Measurements from ENCODE around the gene ZFP3.

Gene ZFP3

GRCh38 chr17:5097101-5097834 lies 19.0 kb downstream of the ZFP3 start:
- H3K9me3 ChIP-seq (ENCODE audit: low read depth, low read length), result peaks cover 11% of the 10 kb centered on the region; the same call in 1 of the 2 replicates
- no peak overlapping the region for H3K9ac ChIP-seq (ENCODE audit: insufficient read length)

GRCh38 chr17:5099271-5099670 lies 21.0 kb downstream of the ZFP3 start:
- no peak for DNase-seq (ENCODE audit: low read depth, low spot score)
- Histone ChIP-seq H3K27ac (no peak overlapping the region), H3K4me3 (no peak overlapping the region), H3K9ac (ENCODE audit: insufficient read length) (no peak overlapping the region), H3K9me3 (ENCODE audit: low read depth, low read length) (0 out of 2 replicates have a peak, but pooled peaks cover 2% of the 10 kb centered on the region), H3K36me3 (ENCODE audit: insufficient read depth, low read length) (no peaks in the 10 kb centered on the region)
- TF ChIP-seq EZH2 (IDR thresholded peaks at IDR 0.05), result no peak
- TF ChIP-seq POLR2AphosphoS5 (IDR thresholded peaks at IDR 0.05; ENCODE audit: borderline replicate concordance, low read depth, low read length), result no peak
- TF ChIP-seq FOXP2 (optimal IDR thresholded peaks at IDR 0.05; ENCODE audit: control extremely low read depth, extremely low read length, insufficient read depth), result no peak

More at GRCh38 chr17:5097101-5097834, 19.0 kb downstream of the ZFP3 start:
- TF ChIP-seq POLR2AphosphoS5 (IDR thresholded peaks at IDR 0.05; ENCODE audit: borderline replicate concordance, low read depth, low read length) (no peak), FOXP2 (optimal IDR thresholded peaks at IDR 0.05; ENCODE audit: control extremely low read depth, extremely low read length, insufficient read depth) (no peak), EZH2 (IDR thresholded peaks at IDR 0.05) (no peak)
- H3K27ac ChIP-seq, result no peak overlapping the region
- no peak for DNase-seq (ENCODE audit: low read depth, low spot score)
- H3K36me3 ChIP-seq (ENCODE audit: insufficient read depth, low read length), result no peaks in the 10 kb centered on the region; the same call in 1 of the 2 replicates
- peak overlapping the region; percentile 42 for H3K4me3 ChIP-seq

GRCh38 chr17:5100832-5101231 lies 22.6 kb downstream of the ZFP3 start:
- Histone ChIP-seq H3K9me3 (ENCODE audit: low read depth, low read length) (no peaks in the 10 kb centered on the region), H3K9ac (ENCODE audit: insufficient read length) (no peak overlapping the region), H3K4me3 (no peak overlapping the region), H3K36me3 (ENCODE audit: insufficient read depth, low read length) (peaks cover 6% of the 10 kb centered on the region), H3K27ac (no peak overlapping the region)
- no peak for DNase-seq (ENCODE audit: low read depth, low spot score)
- TF ChIP-seq EZH2 (IDR thresholded peaks at IDR 0.05) (no peak), POLR2AphosphoS5 (IDR thresholded peaks at IDR 0.05; ENCODE audit: borderline replicate concordance, low read depth, low read length) (no peak), FOXP2 (optimal IDR thresholded peaks at IDR 0.05; ENCODE audit: control extremely low read depth, extremely low read length, insufficient read depth) (no peak)

GRCh38 chr17:5110816-5111215 lies 32.5 kb downstream of the ZFP3 start:
- Histone ChIP-seq H3K9ac (ENCODE audit: insufficient read length) (peak overlapping the region; percentile 81), H3K27ac (no peak overlapping the region), H3K9me3 (ENCODE audit: low read depth, low read length) (0 out of 2 replicates have a peak, but pooled peaks cover 6% of the 10 kb centered on the region), H3K36me3 (ENCODE audit: insufficient read depth, low read length) (peaks cover 61% of the 10 kb centered on the region), H3K4me3 (peak overlapping the region; percentile 88)
- TF ChIP-seq FOXP2 (optimal IDR thresholded peaks at IDR 0.05; ENCODE audit: control extremely low read depth, extremely low read length, insufficient read depth) (no peak), EZH2 (IDR thresholded peaks at IDR 0.05) (no peak), POLR2AphosphoS5 (IDR thresholded peaks at IDR 0.05; ENCODE audit: borderline replicate concordance, low read depth, low read length) (no peak)
- DNase-seq (ENCODE audit: low read depth, low spot score), result no peak

- H3K9me3 ChIP-seq (ENCODE audit: low read depth, low read length), result 0 out of 2 replicates have a peak, but pooled peaks cover 6% of the 10 kb centered on the region
- H3K27ac ChIP-seq, result no peak within 1 kb of the TSS
- H3K4me3 ChIP-seq, result peak within 1 kb of the TSS; percentile 88
- H3K36me3 ChIP-seq (ENCODE audit: insufficient read depth, low read length), result peaks cover 53% of the 10 kb centered on the region
- peak; percentile 12 for DNase-seq (ENCODE audit: low read depth, low spot score)
- TF ChIP-seq FOXP2 (optimal IDR thresholded peaks at IDR 0.05; ENCODE audit: control extremely low read depth, extremely low read length, insufficient read depth), result no peak
- TF ChIP-seq POLR2AphosphoS5 (IDR thresholded peaks at IDR 0.05; ENCODE audit: borderline replicate concordance, low read depth, low read length), result peak; percentile 80; the same call in 1 of the 2 replicates
- H3K9ac ChIP-seq (ENCODE audit: insufficient read length), result peak within 1 kb of the TSS; percentile 81
Measured at GRCh38 chr17:5111402-5112204, 33.3 kb downstream of the ZFP3 start, which contains the start of gene ZNF232. TSS of gene ZNF232 (minus strand) at chr17:5111878. CDS start at chr17:5111822, 56 bp downstream.

GRCh38 chr17:5115673-5116651 lies 37.7 kb downstream of the ZFP3 start, which contains the start of gene USP6:
TSS of gene USP6 (plus strand) at chr17:5116032. CDS start at chr17:5130368, 14,336 bp downstream.
- peaks cover 12% of the 10 kb centered on the region; the same call in 1 of the 2 replicates for H3K36me3 ChIP-seq (ENCODE audit: insufficient read depth, low read length)
- H3K9ac ChIP-seq (ENCODE audit: insufficient read length), result no peak within 1 kb of the TSS
- no peak within 1 kb of the TSS for H3K4me3 ChIP-seq
- DNase-seq (ENCODE audit: low read depth, low spot score), result no peak
- TF ChIP-seq POLR2AphosphoS5 (IDR thresholded peaks at IDR 0.05; ENCODE audit: borderline replicate concordance, low read depth, low read length), result no peak
- TF ChIP-seq FOXP2 (optimal IDR thresholded peaks at IDR 0.05; ENCODE audit: control extremely low read depth, extremely low read length, insufficient read depth), result no peak
- TF ChIP-seq EZH2 (IDR thresholded peaks at IDR 0.05), result no peak
- no peak within 1 kb of the TSS for H3K27ac ChIP-seq
- no peaks in the 10 kb centered on the region for H3K9me3 ChIP-seq (ENCODE audit: low read depth, low read length)

GRCh38 chr17:5118219-5118618 lies 40.0 kb downstream of the ZFP3 start:
- H3K27ac ChIP-seq, result no peak overlapping the region
- no peak overlapping the region for H3K4me3 ChIP-seq
- TF ChIP-seq FOXP2 (optimal IDR thresholded peaks at IDR 0.05; ENCODE audit: control extremely low read depth, extremely low read length, insufficient read depth) (no peak), EZH2 (IDR thresholded peaks at IDR 0.05) (no peak), POLR2AphosphoS5 (IDR thresholded peaks at IDR 0.05; ENCODE audit: borderline replicate concordance, low read depth, low read length) (no peak)
- H3K9me3 ChIP-seq (ENCODE audit: low read depth, low read length), result no peaks in the 10 kb centered on the region
- peaks cover 10% of the 10 kb centered on the region; the same call in 1 of the 2 replicates for H3K36me3 ChIP-seq (ENCODE audit: insufficient read depth, low read length)
- DNase-seq (ENCODE audit: low read depth, low spot score), result no peak
- no peak overlapping the region for H3K9ac ChIP-seq (ENCODE audit: insufficient read length)

Data from SK-N-MC (cell line).